Measurements from ENCODE around the gene ZDHHC6. TPM values are rescaled to one million over a fixed set of nuclear protein-coding genes. Genes with fewer than 3 reads are reported as not detected.
A peak's percentile ranks its signal among the peaks of the same experiment; 100 is the strongest.

The ZDHHC6 gene
- total RNA-seq, 1 donor from 2014 or later, result 67.3 TPM

DNA sequence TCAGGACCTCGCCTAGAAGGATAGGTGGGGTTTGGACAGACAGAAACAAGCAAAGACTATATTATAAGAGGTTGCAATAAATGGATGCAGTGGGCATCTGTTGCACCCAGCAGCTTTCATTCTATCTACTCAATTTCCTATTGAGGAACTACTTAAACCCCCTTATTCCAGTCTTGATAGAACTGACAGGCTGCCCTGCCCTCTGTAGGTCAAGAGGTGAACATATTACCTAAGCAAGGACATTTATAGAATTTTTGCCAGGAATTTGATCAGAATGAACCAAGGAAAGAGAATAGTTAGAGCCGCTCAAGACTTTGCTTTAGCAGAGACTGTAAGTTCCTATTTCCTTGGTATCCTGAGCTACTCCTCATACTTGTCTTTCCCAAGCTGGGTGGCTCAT, 9.8 kb upstream of the ZDHHC6 start:
- Histone ChIP-seq H3K4me3 (no peak overlapping the region), H3K27me3 (no peaks in the 10 kb centered on the region), H3K27ac (no peak overlapping the region), H3K9me3 (no peaks in the 10 kb centered on the region), H3K4me1 (no peaks in the 10 kb centered on the region), H3K36me3 (peaks cover 0 to 11% of the 10 kb centered on the region in 2 donors)
- no peak for TF ChIP-seq CTCF (IDR thresholded peaks at IDR 0.05)
- intact Hi-C loops (cut with DNase I), result no loop called here
- DNase-seq (ENCODE audit: low spot score in 2 of 2), result no peak

DNA sequence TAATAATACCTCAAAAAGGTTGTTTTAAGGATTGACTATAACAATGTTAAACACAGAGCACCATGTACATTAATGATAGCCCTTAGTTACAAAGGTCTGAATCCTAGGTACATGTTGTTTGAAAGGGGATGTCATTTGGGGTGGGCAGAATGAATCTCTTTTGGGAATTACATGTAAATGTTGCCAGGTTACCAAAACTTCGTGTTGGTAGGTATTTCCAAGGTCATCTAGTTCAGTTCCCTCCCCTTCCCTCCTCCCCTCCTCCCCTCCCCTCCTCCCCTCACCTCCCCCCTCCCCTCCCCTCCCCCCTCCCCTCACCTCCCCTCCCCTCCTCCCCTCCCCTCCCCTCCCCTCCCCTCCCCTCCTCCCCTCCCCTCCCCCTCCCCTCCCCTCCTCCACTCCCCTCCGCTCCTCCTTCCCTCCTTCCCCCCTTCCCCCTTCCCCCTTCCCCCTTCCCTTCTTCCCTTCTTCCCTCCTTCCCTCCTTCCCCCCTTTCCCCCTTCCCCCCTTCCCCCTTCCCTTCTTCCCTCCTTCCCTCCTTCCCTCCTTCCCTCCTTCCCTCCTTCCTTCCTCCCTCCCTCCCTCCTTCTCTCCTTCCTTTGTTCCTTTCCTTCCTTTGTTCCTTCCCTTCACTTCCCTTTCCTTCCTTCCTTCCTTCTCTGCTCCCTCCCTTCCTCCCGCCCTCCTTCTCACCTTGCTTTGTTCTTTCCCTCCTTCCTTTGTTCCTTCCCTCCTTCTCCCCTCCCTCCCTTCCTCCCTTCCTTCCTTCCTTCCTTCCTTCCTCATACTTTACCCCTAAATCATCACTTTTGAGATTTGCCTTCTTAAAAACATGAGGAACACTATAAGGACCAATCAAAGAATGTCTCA, 8.4 kb upstream of the ZDHHC6 start:
- intact Hi-C loops (cut with DNase I), result no loop called here
- TF ChIP-seq CTCF (IDR thresholded peaks at IDR 0.05), result no peak
- no peak overlapping the region for H3K27ac ChIP-seq
- H3K4me3 ChIP-seq, result no peak overlapping the region
- H3K36me3 ChIP-seq, result no peaks in the 10 kb centered on the region
- H3K4me1 ChIP-seq, result no peaks in the 10 kb centered on the region
- no peaks in the 10 kb centered on the region for H3K9me3 ChIP-seq
- H3K27me3 ChIP-seq, result no peaks in the 10 kb centered on the region
- DNase-seq (ENCODE audit: low spot score in 2 of 2), result no peak

DNA sequence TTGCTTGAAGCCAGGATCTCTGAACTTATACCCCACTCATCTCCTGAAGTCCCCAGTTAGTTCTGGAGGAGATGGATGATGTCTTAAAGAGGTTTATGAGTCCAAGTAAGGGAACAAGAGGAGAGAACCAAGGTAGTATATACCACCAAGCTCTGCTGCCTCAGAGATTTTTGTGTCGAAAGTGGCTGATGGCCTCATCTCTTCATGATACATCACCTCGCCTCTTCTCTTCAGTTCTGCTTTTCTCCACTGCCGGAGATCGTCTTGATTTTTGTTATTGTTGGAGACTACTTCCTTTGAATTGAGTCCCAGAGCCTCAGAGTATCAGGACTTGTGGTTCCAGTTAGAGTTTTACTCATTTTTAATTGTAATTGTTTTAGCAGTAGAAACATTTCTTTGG, 2.2 kb upstream of the ZDHHC6 start:
- Histone ChIP-seq H3K27ac (no peak overlapping the region), H3K4me1 (peaks cover 0 to 13% of the 10 kb centered on the region in 2 donors), H3K36me3 (peaks cover 0 to 13% of the 10 kb centered on the region in 2 donors), H3K4me3 (no peak overlapping the region), H3K9me3 (no peaks in the 10 kb centered on the region), H3K27me3 (no peaks in the 10 kb centered on the region)
- no peak for TF ChIP-seq CTCF (IDR thresholded peaks at IDR 0.05)
- intact Hi-C loops (cut with DNase I), result loop anchor here (5.0 kb wide), 1 partner anchor 267 kb away; the partner anchor contains the start of gene GPAM
- no peak for DNase-seq (ENCODE audit: low spot score in 2 of 2)

GRCh38 chr10:112447620-112447928, 860 bp upstream of the ZDHHC6 start:
- no peak for DNase-seq (ENCODE audit: low spot score in 2 of 2)
- no peak for TF ChIP-seq CTCF (IDR thresholded peaks at IDR 0.05)
- intact Hi-C loops (cut with DNase I), result loop anchor here (5.0 kb wide), 1 partner anchor 265 kb away; the partner anchor contains the start of gene GPAM
- peak overlapping the region; percentile 72 to 88 for H3K4me3 ChIP-seq
- H3K36me3 ChIP-seq, result peaks cover 3 to 23% of the 10 kb centered on the region in 2 donors
- peak overlapping the region; percentile 69 to 90 for H3K27ac ChIP-seq
- no peaks in the 10 kb centered on the region for H3K27me3 ChIP-seq
- no peaks in the 10 kb centered on the region for H3K9me3 ChIP-seq
- peaks cover 0 to 13% of the 10 kb centered on the region in 2 donors for H3K4me1 ChIP-seq

GRCh38 chr10:112446055-112446854, 459 bp downstream of the ZDHHC6 start:
- TF ChIP-seq CTCF (IDR thresholded peaks at IDR 0.05), result no peak
- H3K4me3 ChIP-seq, result peak overlapping the region; percentile 72 to 88
- intact Hi-C loops (cut with DNase I), result loop anchor here (5.0 kb wide), 1 partner anchor 264 kb away; the partner anchor contains the start of gene GPAM
- peak overlapping the region; percentile 69 to 90 for H3K27ac ChIP-seq
- DNase-seq (ENCODE audit: low spot score in 2 of 2), result no peak
- no peaks in the 10 kb centered on the region for H3K9me3 ChIP-seq
- H3K27me3 ChIP-seq, result no peaks in the 10 kb centered on the region
- H3K36me3 ChIP-seq, result peaks cover 3 to 33% of the 10 kb centered on the region in 2 donors
- H3K4me1 ChIP-seq, result peaks cover 0 to 13% of the 10 kb centered on the region in 2 donors
